Neural progenitor cell (in vitro differentiated cells): ENCODE data around the gene SEMA7A.

Experiments
- EZH2 ChIP-seq: fragments of 200-600 bp; sonication (generic); IDR thresholded peaks from 2 replicates; pipeline ENCODE4 v1.6.1; 2017; ENCODE audit warnings: antibody characterized with exemption, mild to moderate bottlenecking, moderate library complexity
- EZH2phosphoT487 ChIP-seq: fragments of 200-600 bp; sonication (generic); IDR thresholded peaks from 2 replicates; pipeline ENCODE4 v1.6.1; 2017; ENCODE audit warnings: antibody characterized with exemption
- TF ChIP-seq, protein P1 (sequence below): fragments of 200-600 bp; sonication (generic); IDR thresholded peaks from 2 replicates; pipeline ENCODE4 v1.5.1; 2017; ENCODE audit warnings: antibody characterized with exemption, mild to moderate bottlenecking

DNA sequence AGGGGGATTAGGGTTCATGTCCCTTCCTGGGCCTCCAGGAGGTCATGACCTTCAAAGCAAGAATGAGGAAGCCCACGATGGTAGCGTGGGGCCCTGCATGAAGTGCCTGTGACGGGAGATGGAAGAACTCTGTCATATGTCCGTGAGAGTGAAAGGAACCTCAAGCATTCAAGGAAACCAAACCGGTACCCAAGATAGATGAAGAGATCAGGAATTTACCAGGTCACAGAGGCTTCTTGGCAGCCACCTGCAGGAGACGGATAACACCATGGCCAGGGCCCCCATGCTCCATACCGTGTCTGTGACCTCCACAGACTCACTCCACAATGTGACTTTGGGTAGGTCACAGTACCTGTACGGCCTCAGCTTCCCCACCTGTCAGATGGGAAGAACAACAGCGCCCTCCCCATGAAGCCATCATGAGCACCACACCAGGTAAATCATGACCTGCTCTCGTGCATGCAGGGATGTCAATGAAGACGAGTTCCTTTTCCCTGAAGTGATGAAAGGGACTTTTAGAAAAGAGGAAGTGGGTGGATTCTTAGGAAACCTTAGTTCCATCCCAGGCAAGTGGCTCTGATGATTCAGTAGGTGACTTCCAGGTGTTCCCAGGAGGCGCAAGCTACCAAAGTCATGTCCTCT, 43.0 kb downstream of the SEMA7A start:
- TF ChIP-seq, protein P1, sequence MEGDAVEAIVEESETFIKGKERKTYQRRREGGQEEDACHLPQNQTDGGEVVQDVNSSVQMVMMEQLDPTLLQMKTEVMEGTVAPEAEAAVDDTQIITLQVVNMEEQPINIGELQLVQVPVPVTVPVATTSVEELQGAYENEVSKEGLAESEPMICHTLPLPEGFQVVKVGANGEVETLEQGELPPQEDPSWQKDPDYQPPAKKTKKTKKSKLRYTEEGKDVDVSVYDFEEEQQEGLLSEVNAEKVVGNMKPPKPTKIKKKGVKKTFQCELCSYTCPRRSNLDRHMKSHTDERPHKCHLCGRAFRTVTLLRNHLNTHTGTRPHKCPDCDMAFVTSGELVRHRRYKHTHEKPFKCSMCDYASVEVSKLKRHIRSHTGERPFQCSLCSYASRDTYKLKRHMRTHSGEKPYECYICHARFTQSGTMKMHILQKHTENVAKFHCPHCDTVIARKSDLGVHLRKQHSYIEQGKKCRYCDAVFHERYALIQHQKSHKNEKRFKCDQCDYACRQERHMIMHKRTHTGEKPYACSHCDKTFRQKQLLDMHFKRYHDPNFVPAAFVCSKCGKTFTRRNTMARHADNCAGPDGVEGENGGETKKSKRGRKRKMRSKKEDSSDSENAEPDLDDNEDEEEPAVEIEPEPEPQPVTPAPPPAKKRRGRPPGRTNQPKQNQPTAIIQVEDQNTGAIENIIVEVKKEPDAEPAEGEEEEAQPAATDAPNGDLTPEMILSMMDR: no peak
- no peak for TF ChIP-seq EZH2
- no peak for TF ChIP-seq EZH2phosphoT487
